Measurements from ENCODE around the gene CCDC15.
"Not testable (repeated sequence)": the region's sequence is repeated elsewhere in the genome, so short reads cannot be mapped to it uniquely, and the experiment has no call there.

The CCDC15 gene

GRCh38 chr11:125001849-125002248 is 47.8 kb downstream of the CCDC15 start:
- Histone ChIP-seq H3K9me3 (ENCODE audit: control insufficient read depth in 2 of 2, low read length in 2 of 2) (no peaks in the 10 kb centered on the region), H3K4me1 (ENCODE audit: control insufficient read depth, insufficient read depth, low read length) (no peaks in the 10 kb centered on the region), H3K27me3 (ENCODE audit: control insufficient read depth in 1 of 2, insufficient read depth in 2 of 2, low read length in 2 of 2) (no peaks in the 10 kb centered on the region), H3K9ac (ENCODE audit: low read length in 2 of 2) (no peak overlapping the region), H3K4me3 (ENCODE audit: low read length in 2 of 2) (no peak overlapping the region), H3K27ac (ENCODE audit: low read length) (no peak overlapping the region), H3K36me3 (ENCODE audit: control insufficient read depth in 2 of 2, insufficient read depth in 2 of 2, low read length in 2 of 2) (peaks cover 0 to 4% of the 10 kb centered on the region in 2 donors)

GRCh38 chr11:125005491-125005890 is 51.5 kb downstream of the CCDC15 start:
- H3K4me1 ChIP-seq (ENCODE audit: control insufficient read depth, insufficient read depth, low read length), result no peaks in the 10 kb centered on the region
- H3K9ac ChIP-seq (ENCODE audit: low read length in 2 of 2), result no peak overlapping the region
- peaks cover 0 to 4% of the 10 kb centered on the region in 2 donors for H3K36me3 ChIP-seq (ENCODE audit: control insufficient read depth in 2 of 2, insufficient read depth in 2 of 2, low read length in 2 of 2)
- H3K4me3 ChIP-seq (ENCODE audit: low read length in 2 of 2), result no peak overlapping the region
- no peaks in the 10 kb centered on the region for H3K9me3 ChIP-seq (ENCODE audit: control insufficient read depth in 2 of 2, low read length in 2 of 2)
- H3K27ac ChIP-seq (ENCODE audit: low read length), result no peak overlapping the region
- H3K27me3 ChIP-seq (ENCODE audit: control insufficient read depth in 1 of 2, insufficient read depth in 2 of 2, low read length in 2 of 2), result no peaks in the 10 kb centered on the region

GRCh38 chr11:125016413-125016812 is 62.4 kb downstream of the CCDC15 start:
- no peak overlapping the region for H3K27ac ChIP-seq (ENCODE audit: low read length)
- no peaks in the 10 kb centered on the region for H3K27me3 ChIP-seq (ENCODE audit: control insufficient read depth in 1 of 2, insufficient read depth in 2 of 2, low read length in 2 of 2)
- no peak overlapping the region for H3K4me3 ChIP-seq (ENCODE audit: low read length in 2 of 2)
- no peaks in the 10 kb centered on the region for H3K4me1 ChIP-seq (ENCODE audit: control insufficient read depth, insufficient read depth, low read length)
- no peaks in the 10 kb centered on the region for H3K36me3 ChIP-seq (ENCODE audit: control insufficient read depth in 2 of 2, insufficient read depth in 2 of 2, low read length in 2 of 2)
- H3K9me3 ChIP-seq (ENCODE audit: control insufficient read depth in 2 of 2, low read length in 2 of 2), result peaks cover 0 to 5% of the 10 kb centered on the region in 2 donors
- H3K9ac ChIP-seq (ENCODE audit: low read length in 2 of 2), result no peak overlapping the region

GRCh38 chr11:125020342-125020741 is 66.3 kb downstream of the CCDC15 start:
- Histone ChIP-seq H3K4me3 (ENCODE audit: low read length in 2 of 2) (no peak overlapping the region), H3K4me1 (ENCODE audit: control insufficient read depth, insufficient read depth, low read length) (no peaks in the 10 kb centered on the region), H3K27ac (ENCODE audit: low read length) (no peak overlapping the region), H3K27me3 (ENCODE audit: control insufficient read depth in 1 of 2, insufficient read depth in 2 of 2, low read length in 2 of 2) (no peaks in the 10 kb centered on the region), H3K9ac (ENCODE audit: low read length in 2 of 2) (no peak overlapping the region), H3K36me3 (ENCODE audit: control insufficient read depth in 2 of 2, insufficient read depth in 2 of 2, low read length in 2 of 2) (no peaks in the 10 kb centered on the region), H3K9me3 (ENCODE audit: control insufficient read depth in 2 of 2, low read length in 2 of 2) (no peaks in the 10 kb centered on the region)

GRCh38 chr11:125022551-125022950 is 68.5 kb downstream of the CCDC15 start:
- Histone ChIP-seq H3K36me3 (ENCODE audit: control insufficient read depth in 2 of 2, insufficient read depth in 2 of 2, low read length in 2 of 2) (no peaks in the 10 kb centered on the region), H3K9ac (ENCODE audit: low read length in 2 of 2) (no peak overlapping the region), H3K27me3 (ENCODE audit: control insufficient read depth in 1 of 2, insufficient read depth in 2 of 2, low read length in 2 of 2) (no peaks in the 10 kb centered on the region), H3K4me3 (ENCODE audit: low read length in 2 of 2) (no peak overlapping the region), H3K9me3 (ENCODE audit: control insufficient read depth in 2 of 2, low read length in 2 of 2) (no peaks in the 10 kb centered on the region), H3K27ac (ENCODE audit: low read length) (no peak overlapping the region), H3K4me1 (ENCODE audit: control insufficient read depth, insufficient read depth, low read length) (no peaks in the 10 kb centered on the region)

- Histone ChIP-seq H3K9me3 (ENCODE audit: control insufficient read depth in 2 of 2, low read length in 2 of 2) (no peaks in the 10 kb centered on the region), H3K27me3 (ENCODE audit: control insufficient read depth in 1 of 2, insufficient read depth in 2 of 2, low read length in 2 of 2) (no peaks in the 10 kb centered on the region), H3K4me1 (ENCODE audit: control insufficient read depth, insufficient read depth, low read length) (no peaks in the 10 kb centered on the region), H3K4me3 (ENCODE audit: low read length in 2 of 2) (no peak overlapping the region), H3K27ac (ENCODE audit: low read length) (no peak overlapping the region), H3K9ac (ENCODE audit: low read length in 2 of 2) (no peak overlapping the region), H3K36me3 (ENCODE audit: control insufficient read depth in 2 of 2, insufficient read depth in 2 of 2, low read length in 2 of 2) (no peaks in the 10 kb centered on the region)
Measured at GRCh38 chr11:125025968-125026367, 72.0 kb downstream of the CCDC15 start.

- H3K27ac ChIP-seq (ENCODE audit: low read length); H3K27me3 ChIP-seq (ENCODE audit: control insufficient read depth in 1 of 2, insufficient read depth in 2 of 2, low read length in 2 of 2); H3K4me3 ChIP-seq (ENCODE audit: low read length in 2 of 2); H3K9me3 ChIP-seq (ENCODE audit: control insufficient read depth in 2 of 2, low read length in 2 of 2); H3K4me1 ChIP-seq (ENCODE audit: control insufficient read depth, insufficient read depth, low read length); H3K9ac ChIP-seq (ENCODE audit: low read length in 2 of 2); H3K36me3 ChIP-seq (ENCODE audit: control insufficient read depth in 2 of 2, insufficient read depth in 2 of 2, low read length in 2 of 2): not testable (repeated sequence)
Measured at GRCh38 chr11:125029431-125029830, 75.4 kb downstream of the CCDC15 start.

- H3K27ac ChIP-seq (ENCODE audit: low read length), result no peak overlapping the region
- H3K4me1 ChIP-seq (ENCODE audit: control insufficient read depth, insufficient read depth, low read length), result no peaks in the 10 kb centered on the region
- no peak overlapping the region for H3K9ac ChIP-seq (ENCODE audit: low read length in 2 of 2)
- H3K9me3 ChIP-seq (ENCODE audit: control insufficient read depth in 2 of 2, low read length in 2 of 2), result no peaks in the 10 kb centered on the region
- no peaks in the 10 kb centered on the region for H3K36me3 ChIP-seq (ENCODE audit: control insufficient read depth in 2 of 2, insufficient read depth in 2 of 2, low read length in 2 of 2)
- H3K4me3 ChIP-seq (ENCODE audit: low read length in 2 of 2), result no peak overlapping the region
- H3K27me3 ChIP-seq (ENCODE audit: control insufficient read depth in 1 of 2, insufficient read depth in 2 of 2, low read length in 2 of 2), result no peaks in the 10 kb centered on the region
Measured at GRCh38 chr11:125036933-125037332, 82.9 kb downstream of the CCDC15 start.

- H3K27ac ChIP-seq (ENCODE audit: low read length), result no peak overlapping the region
- H3K9ac ChIP-seq (ENCODE audit: low read length in 2 of 2), result no peak overlapping the region
- H3K9me3 ChIP-seq (ENCODE audit: control insufficient read depth in 2 of 2, low read length in 2 of 2), result no peaks in the 10 kb centered on the region
Measured at GRCh38 chr11:125049164-125049792, 95.3 kb downstream of the CCDC15 start.

GRCh38 chr11:125052047-125052446 is 98.0 kb downstream of the CCDC15 start:
- Histone ChIP-seq H3K36me3 (ENCODE audit: control insufficient read depth in 2 of 2, insufficient read depth in 2 of 2, low read length in 2 of 2) (no peaks in the 10 kb centered on the region), H3K27me3 (ENCODE audit: control insufficient read depth in 1 of 2, insufficient read depth in 2 of 2, low read length in 2 of 2) (no peaks in the 10 kb centered on the region), H3K4me1 (ENCODE audit: control insufficient read depth, insufficient read depth, low read length) (no peaks in the 10 kb centered on the region), H3K9me3 (ENCODE audit: control insufficient read depth in 2 of 2, low read length in 2 of 2) (no peaks in the 10 kb centered on the region), H3K4me3 (ENCODE audit: low read length in 2 of 2) (no peak overlapping the region), H3K27ac (ENCODE audit: low read length) (no peak overlapping the region), H3K9ac (ENCODE audit: low read length in 2 of 2) (no peak overlapping the region)

More at GRCh38 chr11:125049164-125049792, 95.3 kb downstream of the CCDC15 start:
- no peaks in the 10 kb centered on the region for H3K27me3 ChIP-seq (ENCODE audit: control insufficient read depth in 1 of 2, insufficient read depth in 2 of 2, low read length in 2 of 2)
- H3K4me1 ChIP-seq (ENCODE audit: control insufficient read depth, insufficient read depth, low read length), result no peaks in the 10 kb centered on the region
- H3K36me3 ChIP-seq (ENCODE audit: control insufficient read depth in 2 of 2, insufficient read depth in 2 of 2, low read length in 2 of 2), result no peaks in the 10 kb centered on the region
- no peak overlapping the region for H3K4me3 ChIP-seq (ENCODE audit: low read length in 2 of 2)

GRCh38 chr11:125053167-125053566 is 99.2 kb downstream of the CCDC15 start:
- Histone ChIP-seq H3K27ac (ENCODE audit: low read length) (no peak overlapping the region), H3K4me3 (ENCODE audit: low read length in 2 of 2) (no peak overlapping the region), H3K9ac (ENCODE audit: low read length in 2 of 2) (no peak overlapping the region), H3K36me3 (ENCODE audit: control insufficient read depth in 2 of 2, insufficient read depth in 2 of 2, low read length in 2 of 2) (no peaks in the 10 kb centered on the region), H3K27me3 (ENCODE audit: control insufficient read depth in 1 of 2, insufficient read depth in 2 of 2, low read length in 2 of 2) (no peaks in the 10 kb centered on the region), H3K4me1 (ENCODE audit: control insufficient read depth, insufficient read depth, low read length) (no peaks in the 10 kb centered on the region), H3K9me3 (ENCODE audit: control insufficient read depth in 2 of 2, low read length in 2 of 2) (no peaks in the 10 kb centered on the region)

All from stomach smooth muscle (tissue), 2 donors.